Tibial artery (tissue), 4 donors: ENCODE results near the gene VAMP3.

Experiments used
- DNase-seq, 2 donors: peaks; one replicate each; pipeline ENCODE4 v3.0.0-alpha.2; 2019
- H3K27ac ChIP-seq, 2 donors: fragments of 200-600 bp; sonication (generic) in 1 of 2; 1 replicate in 1 of 2; 2 replicates in 1 of 2; pipeline ENCODE4 v1.5.1; 2018 to 2019; ENCODE audit warnings: mild to moderate bottlenecking in 1 of 2
- H3K27me3 ChIP-seq, 2 donors: fragments of 200-600 bp; sonication (generic) in 1 of 2; one replicate each; pipeline versions ENCODE4 v1.5.1 to v1.6.0; 2016 to 2019
- H3K36me3 ChIP-seq, 3 donors: fragments of 200-600 bp; sonication (generic) in 2 of 3; one replicate each; pipeline ENCODE4 v1.5.1; 2016 to 2019; ENCODE audit warnings: mild to moderate bottlenecking in 2 of 3
- H3K4me1 ChIP-seq, 4 donors: fragments of 200-600 bp; sonication (generic) in 2 of 4; 1 replicate in 3 of 4; 2 replicates in 1 of 4; pipeline ENCODE4 v1.5.1; 2016 to 2019
- H3K4me3 ChIP-seq, 2 donors: fragments of 200-600 bp; sonication (generic) in 1 of 2; 1 replicate in 1 of 2; 2 replicates in 1 of 2; pipeline ENCODE4 v1.5.1; 2018 to 2019; ENCODE audit warnings: mild to moderate bottlenecking in 2 of 2
- H3K9me3 ChIP-seq, 3 donors: fragments of 200-600 bp; sonication (generic) in 1 of 3; one replicate each; pipeline ENCODE4 v1.5.1; 2016 to 2019
- CTCF ChIP-seq, 2 experiments: fragments of 200-600 bp in 1 of 2; fragments of 450-650 bp in 1 of 2; IDR thresholded peaks; one replicate each; pipeline ENCODE4 v1.5.1; 2017 to 2019; ENCODE audit warnings: antibody characterized with exemption in 2 of 2, mild to moderate bottlenecking in 1 of 2, moderate library complexity in 1 of 2
- intact Hi-C: fragments of 100-400 bp; cut with DNase I; formaldehyde crosslinking; loops from one replicate; pipeline ENCODE4 v1.15.0; 2023; ENCODE audit warnings: low total_unique reads

VAMP3 gene

GRCh38 chr1:7778133-7778628 lies 7.1 kb downstream of the VAMP3 start:
- H3K27me3 ChIP-seq: no peaks in the 10 kb centered on the region
- intact Hi-C loops: no loop called here
- no peak for DNase-seq
- peaks cover 0 to 11% (median 6%) of the 10 kb centered on the region in 4 donors for H3K4me1 ChIP-seq
- H3K4me3 ChIP-seq: no peak overlapping the region
- no peak overlapping the region for H3K27ac ChIP-seq
- no peak for TF ChIP-seq CTCF (IDR thresholded peaks at IDR 0.05)
- no peaks in the 10 kb centered on the region for H3K9me3 ChIP-seq
- H3K36me3 ChIP-seq: peaks cover 52 to 61% (median 53%) of the 10 kb centered on the region in 3 donors

DNA sequence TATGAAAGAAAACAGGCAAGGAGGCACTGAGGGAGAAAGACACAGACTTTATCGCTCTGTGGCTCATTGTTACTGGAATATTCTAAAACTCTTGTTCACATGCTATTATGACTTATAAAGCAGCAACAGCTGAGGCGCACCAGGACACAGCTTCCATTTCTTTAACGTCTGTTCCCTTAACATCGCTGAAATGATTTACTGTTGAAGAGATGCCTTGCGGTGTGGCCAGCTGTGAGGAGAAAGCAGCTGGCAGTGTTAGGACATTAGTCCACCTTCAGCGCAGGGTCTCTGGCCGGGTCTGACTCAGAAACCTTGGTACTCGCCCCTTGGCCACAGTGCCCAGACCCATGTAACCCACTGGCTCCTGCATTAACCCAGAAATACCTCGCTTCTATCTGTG lies 9.9 kb downstream of the VAMP3 start:
- Histone ChIP-seq H3K9me3 (no peaks in the 10 kb centered on the region), H3K27ac (no peak overlapping the region), H3K36me3 (peaks cover 37 to 55% (median 49%) of the 10 kb centered on the region in 3 donors), H3K4me1 (peaks cover 0 to 25% (median 12%) of the 10 kb centered on the region in 4 donors), H3K27me3 (no peaks in the 10 kb centered on the region), H3K4me3 (no peak overlapping the region)
- DNase-seq: no peak
- TF ChIP-seq CTCF (IDR thresholded peaks at IDR 0.05): no peak
- intact Hi-C loops: no loop called here

DNA sequence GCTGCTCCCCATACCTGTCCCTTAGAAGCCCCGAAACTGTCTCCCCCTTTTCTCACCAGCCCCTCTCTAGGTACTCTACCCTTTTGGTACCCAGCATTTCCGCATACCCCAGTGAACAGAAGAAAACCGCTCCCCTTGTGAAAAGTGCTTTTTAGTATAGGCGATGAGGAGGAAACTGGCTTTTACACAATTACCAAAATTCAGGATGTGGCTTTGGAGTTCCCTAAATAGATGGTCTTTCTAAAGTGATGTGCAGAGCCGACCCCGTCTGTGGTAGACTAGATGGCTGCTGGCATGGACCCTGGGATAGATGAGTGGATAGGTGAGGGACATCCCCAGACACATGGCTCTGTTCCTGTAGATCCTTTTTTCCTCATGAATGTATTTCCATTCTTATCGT lies 10.4 kb downstream of the VAMP3 start:
- Histone ChIP-seq H3K36me3 (peaks cover 37 to 57% (median 44%) of the 10 kb centered on the region in 3 donors), H3K4me3 (no peak overlapping the region), H3K27ac (no peak overlapping the region), H3K9me3 (no peaks in the 10 kb centered on the region), H3K4me1 (peaks cover 0 to 30% (median 16%) of the 10 kb centered on the region in 4 donors), H3K27me3 (no peaks in the 10 kb centered on the region)
- no peak for TF ChIP-seq CTCF (IDR thresholded peaks at IDR 0.05)
- intact Hi-C loops: no loop called here
- DNase-seq: no peak

GRCh38 chr1:7781923-7782495 lies 10.9 kb downstream of the VAMP3 start:
- no peaks in the 10 kb centered on the region for H3K9me3 ChIP-seq
- H3K4me3 ChIP-seq: no peak overlapping the region
- peak overlapping the region in 1 of 2 donors; percentile 83 for H3K27ac ChIP-seq
- H3K4me1 ChIP-seq: peaks cover 0 to 35% (median 21%) of the 10 kb centered on the region in 4 donors
- no peak for TF ChIP-seq CTCF (IDR thresholded peaks at IDR 0.05)
- H3K36me3 ChIP-seq: peaks cover 35 to 53% (median 40%) of the 10 kb centered on the region in 3 donors
- H3K27me3 ChIP-seq: no peaks in the 10 kb centered on the region
- intact Hi-C loops: no loop called here
- no peak for DNase-seq

- H3K4me1 ChIP-seq: peaks cover 0 to 44% (median 22%) of the 10 kb centered on the region in 4 donors
- intact Hi-C loops: no loop called here
- TF ChIP-seq CTCF (IDR thresholded peaks at IDR 0.05): no peak
Observed at GRCh38 chr1:7783178-7783711, 12.1 kb downstream of the VAMP3 start.

More at GRCh38 chr1:7783178-7783711, 12.1 kb downstream of the VAMP3 start:
- H3K27ac ChIP-seq: peak overlapping the region; percentile 83 to 95
- DNase-seq: peak; percentile 78 to 93
- H3K36me3 ChIP-seq: peaks cover 32 to 53% (median 33%) of the 10 kb centered on the region in 3 donors
- peak overlapping the region; percentile 79 to 88 for H3K4me3 ChIP-seq
- no peaks in the 10 kb centered on the region for H3K9me3 ChIP-seq
- H3K27me3 ChIP-seq: no peaks in the 10 kb centered on the region
